ENCODE results near the gene RTKN2.

GRCh38 chr10:62243647-62243997, 25.0 kb downstream of the RTKN2 start:
- TF ChIP-seq CTCF (IDR thresholded peaks at IDR 0.05) = no peak
- TF ChIP-seq POLR2A (IDR thresholded peaks at IDR 0.05) = no peak
